ENCODE data around the gene MUTYH. TPM values are rescaled to one million over a fixed set of nuclear protein-coding genes. Genes with fewer than 3 reads are reported as not detected.

The MUTYH gene
- total and polyA plus RNA-seq, 9 of the 15 experiments (the other 6 are each of a cell fraction or from before 2014, with no cell fraction given): 3.4 to 53.5 (median 29.0) TPM

- TF ChIP-seq, protein P1, sequence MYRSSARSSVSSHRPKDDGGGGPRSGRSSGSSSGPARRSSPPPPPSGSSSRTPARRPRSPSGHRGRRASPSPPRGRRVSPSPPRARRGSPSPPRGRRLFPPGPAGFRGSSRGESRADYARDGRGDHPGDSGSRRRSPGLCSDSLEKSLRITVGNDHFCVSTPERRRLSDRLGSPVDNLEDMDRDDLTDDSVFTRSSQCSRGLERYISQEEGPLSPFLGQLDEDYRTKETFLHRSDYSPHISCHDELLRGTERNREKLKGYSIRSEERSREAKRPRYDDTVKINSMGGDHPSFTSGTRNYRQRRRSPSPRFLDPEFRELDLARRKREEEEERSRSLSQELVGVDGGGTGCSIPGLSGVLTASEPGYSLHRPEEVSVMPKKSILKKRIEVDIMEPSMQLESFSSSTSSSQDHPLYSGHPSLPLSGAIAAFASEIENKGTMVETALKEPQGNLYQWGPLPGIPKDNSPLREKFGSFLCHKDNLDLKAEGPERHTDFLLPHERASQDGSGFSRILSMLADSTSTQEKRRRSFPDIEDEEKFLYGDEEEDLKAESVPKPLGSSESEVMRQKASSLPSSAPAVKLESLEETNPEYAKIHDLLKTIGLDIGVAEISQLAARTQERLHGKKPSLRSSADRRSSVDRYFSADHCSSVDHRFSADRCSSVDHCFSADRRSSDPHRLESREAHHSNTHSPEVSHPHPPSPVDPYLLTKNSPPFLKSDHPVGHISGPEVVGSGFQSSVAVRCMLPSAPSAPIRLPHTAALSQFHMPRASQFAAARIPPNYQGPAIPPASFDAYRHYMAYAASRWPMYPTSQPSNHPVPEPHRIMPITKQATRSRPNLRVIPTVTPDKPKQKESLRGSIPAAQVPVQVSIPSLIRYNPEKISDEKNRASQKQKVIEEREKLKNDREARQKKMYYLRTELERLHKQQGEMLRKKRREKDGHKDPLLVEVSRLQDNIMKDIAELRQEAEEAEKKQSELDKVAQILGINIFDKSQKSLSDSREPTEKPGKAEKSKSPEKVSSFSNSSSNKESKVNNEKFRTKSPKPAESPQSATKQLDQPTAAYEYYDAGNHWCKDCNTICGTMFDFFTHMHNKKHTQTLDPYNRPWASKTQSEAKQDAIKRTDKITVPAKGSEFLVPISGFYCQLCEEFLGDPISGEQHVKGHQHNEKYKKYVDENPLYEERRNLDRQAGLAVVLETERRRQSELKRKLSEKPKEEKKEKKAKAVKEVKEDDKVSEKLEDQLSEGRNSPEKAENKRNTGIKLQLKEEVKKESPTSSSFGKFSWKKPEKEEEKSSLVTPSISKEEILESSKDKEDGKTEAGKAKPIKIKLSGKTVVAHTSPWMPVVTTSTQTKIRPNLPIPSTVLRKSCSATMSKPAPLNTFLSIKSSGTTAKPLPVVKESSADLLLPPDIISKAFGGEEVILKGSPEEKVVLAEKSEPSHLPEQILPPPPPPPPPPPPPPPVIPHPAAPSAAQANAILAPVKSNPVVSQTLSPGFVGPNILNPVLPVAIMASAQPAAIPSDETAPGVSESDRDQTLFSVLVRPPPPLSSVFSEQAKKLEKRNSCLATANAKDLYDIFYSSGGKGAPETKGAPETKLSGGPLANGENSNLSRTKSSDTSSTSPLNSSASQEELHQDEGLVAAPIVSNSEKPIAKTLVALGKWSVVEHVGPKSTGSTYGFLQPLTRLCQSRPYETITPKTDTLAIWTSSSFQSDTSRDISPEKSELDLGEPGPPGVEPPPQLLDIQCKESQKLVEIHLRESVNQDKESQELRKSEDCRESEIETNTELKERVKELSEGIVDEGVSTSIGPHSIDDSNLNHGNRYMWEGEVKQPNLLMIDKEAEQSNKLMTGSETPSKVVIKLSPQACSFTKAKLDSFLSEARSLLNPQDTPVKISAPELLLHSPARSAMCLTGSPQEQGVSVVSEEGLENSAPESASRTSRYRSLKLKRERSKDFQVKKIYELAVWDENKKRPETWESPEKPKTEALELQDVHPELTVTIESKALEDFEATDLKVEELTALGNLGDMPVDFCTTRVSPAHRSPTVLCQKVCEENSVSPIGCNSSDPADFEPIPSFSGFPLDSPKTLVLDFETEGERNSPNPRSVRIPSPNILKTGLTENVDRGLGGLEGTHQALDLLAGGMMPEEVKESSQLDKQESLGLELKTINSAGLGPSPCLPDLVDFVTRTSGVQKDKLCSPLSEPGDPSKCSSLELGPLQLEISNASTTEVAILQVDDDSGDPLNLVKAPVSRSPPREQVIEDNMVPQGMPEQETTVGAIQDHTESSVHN (IDR thresholded peaks at IDR 0.05; ENCODE audit: borderline replicate concordance in 1 of 2, low read depth in 1 of 2): no peak
- TF ChIP-seq CREB1 (IDR thresholded peaks at IDR 0.05): no peak
- TF ChIP-seq CREB1 (CRISPR knock-in tag; IDR thresholded peaks at IDR 0.05): no peak
- no peak for TF ChIP-seq CHD4 (IDR thresholded peaks at IDR 0.05; ENCODE audit: insufficient read depth, insufficient replicate concordance, low read depth, low read length, poor library complexity, severe bottlenecking)
- no peak for TF ChIP-seq ZNF785 (CRISPR knock-in tag; IDR thresholded peaks at IDR 0.05)
- no peak for TF ChIP-seq ARID4B (CRISPR knock-in tag; IDR thresholded peaks at IDR 0.05)
These were observed 39.3 kb upstream of the MUTYH start (continued) for GRCh38 chr1:45379524-45379923.

Data from K562 (cell line).